Measurements from ENCODE around the gene FREM1. TPM values are rescaled to one million over a fixed set of nuclear protein-coding genes. Genes with fewer than 3 reads are reported as not detected.

FREM1 gene
- total RNA-seq, 1 donor from 2014 or later: not detected

GRCh38 chr9:14829204-14829603 is 81.0 kb downstream of the FREM1 start:
- TF ChIP-seq CTCF (IDR thresholded peaks at IDR 0.05; ENCODE audit: insufficient read depth, low read length, severe bottlenecking): no peak
- H3K27me3 ChIP-seq (ENCODE audit: control insufficient read depth, insufficient read depth, low read length): no peaks in the 10 kb centered on the region
- no peak overlapping the region for H3K4me3 ChIP-seq (ENCODE audit: low read depth, low read length)
- FAIRE-seq: no peak
- no peaks in the 10 kb centered on the region for H3K36me3 ChIP-seq (ENCODE audit: control insufficient read depth, insufficient read depth, low read length)
- DNase-seq (ENCODE audit: low read depth): no peak

- no peaks in the 10 kb centered on the region for H3K36me3 ChIP-seq (ENCODE audit: control insufficient read depth, insufficient read depth, low read length)
- H3K27me3 ChIP-seq (ENCODE audit: control insufficient read depth, insufficient read depth, low read length): no peaks in the 10 kb centered on the region
- no peak overlapping the region for H3K4me3 ChIP-seq (ENCODE audit: low read depth, low read length)
- FAIRE-seq (no peak), DNase-seq (ENCODE audit: low read depth) (no peak)
- TF ChIP-seq CTCF (IDR thresholded peaks at IDR 0.05; ENCODE audit: insufficient read depth, low read length, severe bottlenecking): no peak
Measured at GRCh38 chr9:14827805-14828204, 82.4 kb downstream of the FREM1 start.

GRCh38 chr9:14824481-14824880 is 85.7 kb downstream of the FREM1 start:
- no peak for TF ChIP-seq CTCF (IDR thresholded peaks at IDR 0.05; ENCODE audit: insufficient read depth, low read length, severe bottlenecking)
- Histone ChIP-seq H3K4me3 (ENCODE audit: low read depth, low read length) (no peak overlapping the region), H3K27me3 (ENCODE audit: control insufficient read depth, insufficient read depth, low read length) (no peaks in the 10 kb centered on the region), H3K36me3 (ENCODE audit: control insufficient read depth, insufficient read depth, low read length) (no peaks in the 10 kb centered on the region)
- DNase-seq (ENCODE audit: low read depth) (no peak), FAIRE-seq (no peak)

- DNase-seq (ENCODE audit: low read depth) (no peak), FAIRE-seq (no peak)
- H3K4me3 ChIP-seq (ENCODE audit: low read depth, low read length): no peak overlapping the region
- H3K36me3 ChIP-seq (ENCODE audit: control insufficient read depth, insufficient read depth, low read length): no peaks in the 10 kb centered on the region
- no peak for TF ChIP-seq CTCF (IDR thresholded peaks at IDR 0.05; ENCODE audit: insufficient read depth, low read length, severe bottlenecking)
- no peaks in the 10 kb centered on the region for H3K27me3 ChIP-seq (ENCODE audit: control insufficient read depth, insufficient read depth, low read length)
Measured at GRCh38 chr9:14823800-14824199, 86.4 kb downstream of the FREM1 start.

- no peak for FAIRE-seq
- no peak for DNase-seq (ENCODE audit: low read depth)
- no peaks in the 10 kb centered on the region for H3K36me3 ChIP-seq (ENCODE audit: control insufficient read depth, insufficient read depth, low read length)
- no peak overlapping the region for H3K4me3 ChIP-seq (ENCODE audit: low read depth, low read length)
- H3K27me3 ChIP-seq (ENCODE audit: control insufficient read depth, insufficient read depth, low read length): no peaks in the 10 kb centered on the region
- TF ChIP-seq CTCF (IDR thresholded peaks at IDR 0.05; ENCODE audit: insufficient read depth, low read length, severe bottlenecking): no peak
Measured at GRCh38 chr9:14822666-14823065, 87.6 kb downstream of the FREM1 start.

- H3K27me3 ChIP-seq (ENCODE audit: control insufficient read depth, insufficient read depth, low read length): no peaks in the 10 kb centered on the region
- no peak overlapping the region for H3K4me3 ChIP-seq (ENCODE audit: low read depth, low read length)
- no peak for TF ChIP-seq CTCF (IDR thresholded peaks at IDR 0.05; ENCODE audit: insufficient read depth, low read length, severe bottlenecking)
- DNase-seq (ENCODE audit: low read depth) (no peak), FAIRE-seq (peak; percentile 7)
- H3K36me3 ChIP-seq (ENCODE audit: control insufficient read depth, insufficient read depth, low read length): no peaks in the 10 kb centered on the region
Measured at GRCh38 chr9:14819183-14819582, 91.0 kb downstream of the FREM1 start.
